K562 (cell line): Measurements from ENCODE around the gene NRSN2. TPM values are rescaled to one million over a fixed set of nuclear protein-coding genes. Genes with fewer than 3 reads are reported as not detected.

Experiments
- FOXA1 ChIP-seq: fragments of 450-650 bp; IDR thresholded peaks from 2 replicates; pipeline ENCODE4 v1.6.1; 2016; ENCODE audit warnings: mild to moderate bottlenecking, borderline replicate concordance
- HDGF ChIP-seq: fragments of 450-650 bp; IDR thresholded peaks from 2 replicates; pipeline ENCODE4 v1.6.1; 2016
- MAZ ChIP-seq, 2 experiments: fragments of 450-650 bp in 1 of 2; sonication (generic) in 1 of 2; formaldehyde crosslinking; IDR thresholded peaks in 1 of 2; conservative IDR thresholded peaks in 1 of 2; 2 replicates each; pipeline versions ENCODE4 v1.4.0 to v1.5.0; 2020; ENCODE audit warnings: mild to moderate bottlenecking in 1 of 2, missing genetic modification reagents in 1 of 2
- NCOA6 ChIP-seq: fragments of 450-650 bp; IDR thresholded peaks from 2 replicates; pipeline ENCODE4 v1.6.1; 2017; ENCODE audit warnings: mild to moderate bottlenecking
- NUFIP1 ChIP-seq: fragments of 450-650 bp; IDR thresholded peaks from 2 replicates; pipeline ENCODE4 v1.6.1; 2018; ENCODE audit not compliant: partially characterized antibody
- PTBP1 ChIP-seq: fragments of 200-400 bp; formaldehyde crosslinking; IDR thresholded peaks from 2 replicates; pipeline ENCODE4 v1.6.1; 2017; ENCODE audit warnings: low read depth, low read length
- REST ChIP-seq, 2 experiments: fragments of 450-650 bp; formaldehyde crosslinking in 1 of 2; IDR thresholded peaks; 2 replicates each; pipeline versions ENCODE4 v1.4.0 to v1.6.1; 2014 to 2020; ENCODE audit warnings: mild to moderate bottlenecking in 2 of 2, borderline replicate concordance in 1 of 2, low read depth in 1 of 2
- ZBTB5 ChIP-seq: fragments of 450-650 bp; IDR thresholded peaks from 2 replicates; pipeline ENCODE4 v1.6.1; 2017; ENCODE audit warnings: antibody characterized with exemption
- ZC3H11A ChIP-seq: IDR thresholded peaks from 2 replicates; pipeline ENCODE4 v1.6.1; 2012; ENCODE audit warnings: low read depth, low read length, improper control_type of control experiment
- ZFP36 ChIP-seq: fragments of 150-350 bp; IDR thresholded peaks from 2 replicates; pipeline ENCODE4 v1.6.1; 2018; ENCODE audit warnings: low read length, low read depth; ENCODE audit not compliant: partially characterized antibody
- ZKSCAN1 ChIP-seq: fragments of 150-350 bp; IDR thresholded peaks from 2 replicates; pipeline ENCODE4 v1.6.1; 2016; ENCODE audit warnings: low read depth, low read length
- ZNF253 ChIP-seq: fragments of 250-450 bp; sonication (Bioruptor Pico); conservative IDR thresholded peaks from 2 replicates; pipeline ENCODE4 v1.6.1; 2021; ENCODE audit warnings: mild to moderate bottlenecking
- ZNF518B ChIP-seq: fragments of 250-450 bp; sonication (Bioruptor Pico); IDR thresholded peaks from 2 replicates; pipeline ENCODE4 v1.5.0; 2021; ENCODE audit warnings: mild to moderate bottlenecking, moderate library complexity
- polyA plus RNA-seq, 8 experiments: library from polyadenylated mRNA; depleted of rRNA in 4 of 8; stranded (reverse) in 5 of 8; unstranded in 3 of 8; fragments of >200 nt; fragmentation: Nextera tagmentation in 2 of 8; fragmentation: Illumina TruSeq in 1 of 8; extraction: Ambion mirVana in 2 of 8; extraction: Trizol in 1 of 8; gene quantifications; 2 replicates each; pipeline versions ENCODE4 v1.2.1 to v1.2.3, GENCODE V29; 2011 to 2014; ENCODE audit warnings: inconsistent platforms in 1 of 8, missing spikeins in 1 of 8
- total RNA-seq, 7 experiments: library from RNA; depleted of rRNA in 6 of 7; stranded (reverse); fragments of >200 nt in 6 of 7; fragmentation: Illumina TruSeq in 2 of 7; extraction: Trizol in 2 of 7; gene quantifications; 2 replicates each; pipeline versions ENCODE4 v1.2.1 to v1.2.3, GENCODE V29; 2011 to 2021; ENCODE audit warnings: low replicate concordance in 1 of 7

The NRSN2 gene
- total and polyA plus RNA-seq, 9 of the 15 experiments (the other 6 are each of a cell fraction or from before 2014, with no cell fraction given) = 7.5 to 29.7 (median 11.1) TPM

- TF ChIP-seq ZBTB5 (peak; percentile 71; the same call in 1 of the 2 replicates), PTBP1 (no peak), ZNF518B (no peak), NUFIP1 (no peak), ZKSCAN1 (no peak), FOXA1 (no peak), NCOA6 (no peak), REST (IDR thresholded peaks at IDR 0.05; ENCODE audit: borderline replicate concordance) (no peak), REST (CRISPR knock-in tag; IDR thresholded peaks at IDR 0.05; ENCODE audit: low read depth) (no peak), ZC3H11A (no peak), HDGF (0 out of 2 replicates have a peak, but pooled peaks have one; percentile 54), MAZ (CRISPR knock-in tag; conservative IDR thresholded peaks at IDR 0.05 in 1 of 2, IDR thresholded peaks at IDR 0.05 in 1 of 2) (peak in 1 of 2 experiments; percentile 41; a peak in 1 of 4 replicates), ZNF253 (CRISPR knock-in tag) (no peak), ZFP36 (no peak)
Measured at GRCh38 chr20:297925-298775, 48.8 kb upstream of the NRSN2 start (continued).
